GM21381 (cell line): ENCODE results near the gene RECQL.

Experiments
- ATAC-seq: cut with Tn5 transposase; IDR thresholded peaks from one replicate; pipeline ENCODE4 v1.9.1; 2021; ENCODE audit warnings: mild to moderate bottlenecking, moderate library complexity; ENCODE audit not compliant: unreplicated experiment

Gene RECQL

GRCh38 chr12:21501258-21502163, at the start of gene RECQL, which contains the start of gene GOLT1B:
Gene RECQL (minus strand): TSS chr12:21501635. CDS start chr12:21499570, 2,065 bp downstream.
Gene GOLT1B (plus strand): TSS chr12:21501789. CDS start chr12:21501924, 135 bp downstream.
- ATAC-seq: peak; percentile 98

GRCh38 chr12:21547437-21547836, 46.0 kb upstream of the RECQL start:
- ATAC-seq: no peak

GRCh38 chr12:21546716-21547115, 45.3 kb upstream of the RECQL start:
- ATAC-seq: no peak

- ATAC-seq: no peak
Measured at GRCh38 chr12:21545557-21545956, 44.1 kb upstream of the RECQL start.

- no peak for ATAC-seq
Measured at GRCh38 chr12:21543151-21543550, 41.7 kb upstream of the RECQL start.

- ATAC-seq: no peak
Measured at GRCh38 chr12:21542403-21542802, 41.0 kb upstream of the RECQL start.

GRCh38 chr12:21541773-21542172, 40.3 kb upstream of the RECQL start:
- ATAC-seq: no peak

GRCh38 chr12:21539797-21540196, 38.4 kb upstream of the RECQL start:
- ATAC-seq: no peak

GRCh38 chr12:21538061-21538653, 36.7 kb upstream of the RECQL start:
- ATAC-seq: no peak

GRCh38 chr12:21529456-21529855, 28.0 kb upstream of the RECQL start:
- ATAC-seq: no peak

- ATAC-seq: no peak
Measured at GRCh38 chr12:21528953-21529352, 27.5 kb upstream of the RECQL start.

- ATAC-seq: peak; percentile 94
Measured at GRCh38 chr12:21527451-21528180, 26.2 kb upstream of the RECQL start.

GRCh38 chr12:21526721-21527345, 25.4 kb upstream of the RECQL start:
- no peak for ATAC-seq

GRCh38 chr12:21526053-21526452, 24.6 kb upstream of the RECQL start, which contains the start of gene SPX:
Gene SPX (plus strand): TSS chr12:21526296. CDS start chr12:21526473, 177 bp downstream.
- ATAC-seq: no peak

GRCh38 chr12:21523148-21523547, 21.7 kb upstream of the RECQL start:
- no peak for ATAC-seq

GRCh38 chr12:21521541-21521940, 20.1 kb upstream of the RECQL start:
- no peak for ATAC-seq

- no peak for ATAC-seq
Measured at GRCh38 chr12:21518451-21518850, 17.0 kb upstream of the RECQL start.

- no peak for ATAC-seq
Measured at GRCh38 chr12:21516281-21516680, 14.8 kb upstream of the RECQL start.

- peak; percentile 97 for ATAC-seq
Measured at GRCh38 chr12:21509768-21510167, 8.3 kb upstream of the RECQL start.

GRCh38 chr12:21507849-21508248, 6.4 kb upstream of the RECQL start:
- ATAC-seq: no peak

GRCh38 chr12:21505888-21506287, 4.5 kb upstream of the RECQL start:
- ATAC-seq: no peak
